Kidney epithelial cell (primary cell): Measurements from ENCODE around the gene MCC. TPM values are rescaled to one million over a fixed set of nuclear protein-coding genes. Genes with fewer than 3 reads are reported as not detected.

Experiments
- DNase-seq: peaks from one replicate; pipeline ENCODE4 v3.0.0-alpha.2; 2010; ENCODE audit warnings: low read depth
- H3K27me3 ChIP-seq: 2 replicates; pipeline ENCODE4 v1.6.0; 2011; ENCODE audit warnings: low read length; ENCODE audit not compliant: control insufficient read depth, insufficient read depth
- H3K36me3 ChIP-seq: 2 replicates; pipeline ENCODE4 v1.5.1; 2011; ENCODE audit warnings: low read length; ENCODE audit not compliant: control insufficient read depth, insufficient read depth
- H3K4me3 ChIP-seq: 2 replicates; pipeline ENCODE4 v1.5.1; 2011; ENCODE audit warnings: low read depth, mild to moderate bottlenecking, control low read depth, low read length
- CTCF ChIP-seq: IDR thresholded peaks from 2 replicates; pipeline ENCODE4 v1.5.1; 2011; ENCODE audit warnings: mild to moderate bottlenecking, moderate library complexity, low read length, control low read depth, inconsistent platforms; ENCODE audit not compliant: insufficient read depth, poor library complexity, severe bottlenecking
- total RNA-seq: library from RNA; depleted of rRNA; stranded (reverse); fragments of >200 nt; gene quantifications from 2 replicates; pipeline ENCODE4 v1.2.3, GENCODE V29; 2015

Gene MCC
- total RNA-seq, 1 donor from 2014 or later: 16.7 TPM

- no peak overlapping the region for H3K4me3 ChIP-seq
These were observed 456.7 kb downstream of the MCC start for GRCh38 chr5:113031557-113031956.

GRCh38 chr5:113031104-113031503, 457.1 kb downstream of the MCC start:
- H3K4me3 ChIP-seq: no peak overlapping the region
- DNase-seq: no peak
- no peaks in the 10 kb centered on the region for H3K27me3 ChIP-seq
- TF ChIP-seq CTCF: no peak
- no peaks in the 10 kb centered on the region for H3K36me3 ChIP-seq

More at GRCh38 chr5:113031557-113031956, 456.7 kb downstream of the MCC start:
- TF ChIP-seq CTCF: no peak
- Histone ChIP-seq H3K27me3 (no peaks in the 10 kb centered on the region), H3K36me3 (no peaks in the 10 kb centered on the region)
- DNase-seq: no peak

GRCh38 chr5:113029614-113030013, 458.6 kb downstream of the MCC start:
- H3K27me3 ChIP-seq: no peaks in the 10 kb centered on the region
- no peak for TF ChIP-seq CTCF
- H3K4me3 ChIP-seq: no peak overlapping the region
- H3K36me3 ChIP-seq: no peaks in the 10 kb centered on the region
- no peak for DNase-seq

- no peaks in the 10 kb centered on the region for H3K36me3 ChIP-seq
- no peak for DNase-seq
These were observed 460.8 kb downstream of the MCC start for GRCh38 chr5:113027431-113027830.

GRCh38 chr5:113027015-113027414, 461.2 kb downstream of the MCC start:
- Histone ChIP-seq H3K36me3 (no peaks in the 10 kb centered on the region), H3K4me3 (no peak overlapping the region), H3K27me3 (no peaks in the 10 kb centered on the region)
- DNase-seq: no peak
- no peak for TF ChIP-seq CTCF

More at GRCh38 chr5:113027431-113027830, 460.8 kb downstream of the MCC start:
- no peaks in the 10 kb centered on the region for H3K27me3 ChIP-seq
- no peak for TF ChIP-seq CTCF
- H3K4me3 ChIP-seq: no peak overlapping the region

GRCh38 chr5:113026211-113026610, 462.0 kb downstream of the MCC start:
- DNase-seq: no peak
- H3K27me3 ChIP-seq: no peaks in the 10 kb centered on the region
- no peak for TF ChIP-seq CTCF
- H3K4me3 ChIP-seq: no peak overlapping the region
- H3K36me3 ChIP-seq: no peaks in the 10 kb centered on the region
